ENCODE results near the gene PAPPA2. TPM values are rescaled to one million over a fixed set of nuclear protein-coding genes. Genes with fewer than 3 reads are reported as not detected.

The PAPPA2 gene
- total and polyA plus RNA-seq, 2 donors (not counting 1 experiment from before 2014, with no cell fraction given): 0.24 to 4.1 TPM

GRCh38 chr1:176741181-176741580, 278.2 kb downstream of the PAPPA2 start:
- H3K36me3 ChIP-seq (ENCODE audit: control insufficient read depth, insufficient read depth, low read length): no peaks in the 10 kb centered on the region
- TF ChIP-seq EZH2 (IDR thresholded peaks at IDR 0.05; ENCODE audit: low read length, missing control alignments): no peak
- no peak for TF ChIP-seq CTCF (conservative IDR thresholded peaks at IDR 0.05 in 1 of 2, IDR thresholded peaks at IDR 0.05 in 1 of 2; ENCODE audit: low read depth in 1 of 2, low read length in 2 of 2)
- no peaks in the 10 kb centered on the region for H3K79me2 ChIP-seq (ENCODE audit: control insufficient read depth, insufficient read depth, low read length)
- H3K9me3 ChIP-seq (ENCODE audit: control insufficient read depth, insufficient read depth, low read depth, low read length): no peaks in the 10 kb centered on the region
- no peak overlapping the region for H3K4me2 ChIP-seq (ENCODE audit: extremely low read depth, insufficient read depth, low read length)
- H4K20me1 ChIP-seq (ENCODE audit: control insufficient read depth, extremely low read depth, insufficient read depth, low read length): no peaks in the 10 kb centered on the region
- no peak overlapping the region for H3K9ac ChIP-seq (ENCODE audit: insufficient read depth, low read length)
- no peaks in the 10 kb centered on the region for H3K27me3 ChIP-seq (ENCODE audit: control insufficient read depth, insufficient read depth, low read length)
- no peaks in the 10 kb centered on the region for H3K4me1 ChIP-seq (ENCODE audit: control insufficient read depth, extremely low read depth, insufficient read depth, low read length)
- no peak for DNase-seq (ENCODE audit: low read depth in 2 of 2)
- no peak overlapping the region for H2AFZ ChIP-seq (ENCODE audit: low read length)
- no peak overlapping the region for H3K4me3 ChIP-seq (replicated peaks in 1 of 4; ENCODE audit: control extremely low read depth in 1 of 4, insufficient read depth in 1 of 4, low read depth in 3 of 4, low read length in 4 of 4)
- no peak overlapping the region for H3K27ac ChIP-seq (ENCODE audit: insufficient read depth, low read length)

- H2AFZ ChIP-seq (ENCODE audit: low read length): no peak overlapping the region
- no peaks in the 10 kb centered on the region for H3K4me1 ChIP-seq (ENCODE audit: control insufficient read depth, extremely low read depth, insufficient read depth, low read length)
- no peak overlapping the region for H3K9ac ChIP-seq (ENCODE audit: insufficient read depth, low read length)
- no peak overlapping the region for H3K27ac ChIP-seq (ENCODE audit: insufficient read depth, low read length)
- H3K4me3 ChIP-seq (replicated peaks in 1 of 4; ENCODE audit: control extremely low read depth in 1 of 4, insufficient read depth in 1 of 4, low read depth in 3 of 4, low read length in 4 of 4): no peak overlapping the region
- no peaks in the 10 kb centered on the region for H3K79me2 ChIP-seq (ENCODE audit: control insufficient read depth, insufficient read depth, low read length)
- no peaks in the 10 kb centered on the region for H3K9me3 ChIP-seq (ENCODE audit: control insufficient read depth, insufficient read depth, low read depth, low read length)
- TF ChIP-seq CTCF (conservative IDR thresholded peaks at IDR 0.05 in 1 of 2, IDR thresholded peaks at IDR 0.05 in 1 of 2; ENCODE audit: low read depth in 1 of 2, low read length in 2 of 2) (no peak), EZH2 (IDR thresholded peaks at IDR 0.05; ENCODE audit: low read length, missing control alignments) (no peak)
- H3K27me3 ChIP-seq (ENCODE audit: control insufficient read depth, insufficient read depth, low read length): no peaks in the 10 kb centered on the region
- H4K20me1 ChIP-seq (ENCODE audit: control insufficient read depth, extremely low read depth, insufficient read depth, low read length): no peaks in the 10 kb centered on the region
- no peak overlapping the region for H3K4me2 ChIP-seq (ENCODE audit: extremely low read depth, insufficient read depth, low read length)
- H3K36me3 ChIP-seq (ENCODE audit: control insufficient read depth, insufficient read depth, low read length): no peaks in the 10 kb centered on the region
- DNase-seq (ENCODE audit: low read depth in 2 of 2): no peak
Observed at GRCh38 chr1:176742322-176742721, 279.3 kb downstream of the PAPPA2 start.

- H3K4me2 ChIP-seq (ENCODE audit: extremely low read depth, insufficient read depth, low read length): no peak overlapping the region
- no peaks in the 10 kb centered on the region for H4K20me1 ChIP-seq (ENCODE audit: control insufficient read depth, extremely low read depth, insufficient read depth, low read length)
- H3K36me3 ChIP-seq (ENCODE audit: control insufficient read depth, insufficient read depth, low read length): no peaks in the 10 kb centered on the region
- no peak for DNase-seq (ENCODE audit: low read depth in 2 of 2)
- no peaks in the 10 kb centered on the region for H3K27me3 ChIP-seq (ENCODE audit: control insufficient read depth, insufficient read depth, low read length)
- no peak overlapping the region for H3K9ac ChIP-seq (ENCODE audit: insufficient read depth, low read length)
- no peak overlapping the region for H2AFZ ChIP-seq (ENCODE audit: low read length)
- H3K27ac ChIP-seq (ENCODE audit: insufficient read depth, low read length): no peak overlapping the region
- TF ChIP-seq CTCF (conservative IDR thresholded peaks at IDR 0.05 in 1 of 2, IDR thresholded peaks at IDR 0.05 in 1 of 2; ENCODE audit: low read depth in 1 of 2, low read length in 2 of 2) (no peak), EZH2 (IDR thresholded peaks at IDR 0.05; ENCODE audit: low read length, missing control alignments) (no peak)
- H3K79me2 ChIP-seq (ENCODE audit: control insufficient read depth, insufficient read depth, low read length): no peaks in the 10 kb centered on the region
- no peaks in the 10 kb centered on the region for H3K4me1 ChIP-seq (ENCODE audit: control insufficient read depth, extremely low read depth, insufficient read depth, low read length)
- H3K4me3 ChIP-seq (replicated peaks in 1 of 4; ENCODE audit: control extremely low read depth in 1 of 4, insufficient read depth in 1 of 4, low read depth in 3 of 4, low read length in 4 of 4): no peak overlapping the region
- H3K9me3 ChIP-seq (ENCODE audit: control insufficient read depth, insufficient read depth, low read depth, low read length): no peaks in the 10 kb centered on the region
Observed at GRCh38 chr1:176744142-176744541, 281.2 kb downstream of the PAPPA2 start.

Data from fibroblast of lung (primary cell).